ENCODE data around the gene KCTD10.
A peak's percentile ranks its signal among the peaks of the same experiment; 100 is the strongest.

KCTD10 gene, protein sequence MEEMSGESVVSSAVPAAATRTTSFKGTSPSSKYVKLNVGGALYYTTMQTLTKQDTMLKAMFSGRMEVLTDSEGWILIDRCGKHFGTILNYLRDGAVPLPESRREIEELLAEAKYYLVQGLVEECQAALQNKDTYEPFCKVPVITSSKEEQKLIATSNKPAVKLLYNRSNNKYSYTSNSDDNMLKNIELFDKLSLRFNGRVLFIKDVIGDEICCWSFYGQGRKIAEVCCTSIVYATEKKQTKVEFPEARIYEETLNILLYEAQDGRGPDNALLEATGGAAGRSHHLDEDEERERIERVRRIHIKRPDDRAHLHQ
- 28.1 reads per million, percentile 55 among the genes with 10 or more reads in this experiment for total RNA-seq

- DNase-seq = peak; percentile 83
Measured at GRCh38 chr12:109477185-109477962, at the start of gene KCTD10, which contains the start of gene UBE3B. Gene KCTD10 (minus strand): TSS chr12:109477300. CDS start chr12:109477262, 38 bp downstream. Gene UBE3B (plus strand): TSS chr12:109477634. CDS start chr12:109483552, 5,918 bp downstream.

DNA sequence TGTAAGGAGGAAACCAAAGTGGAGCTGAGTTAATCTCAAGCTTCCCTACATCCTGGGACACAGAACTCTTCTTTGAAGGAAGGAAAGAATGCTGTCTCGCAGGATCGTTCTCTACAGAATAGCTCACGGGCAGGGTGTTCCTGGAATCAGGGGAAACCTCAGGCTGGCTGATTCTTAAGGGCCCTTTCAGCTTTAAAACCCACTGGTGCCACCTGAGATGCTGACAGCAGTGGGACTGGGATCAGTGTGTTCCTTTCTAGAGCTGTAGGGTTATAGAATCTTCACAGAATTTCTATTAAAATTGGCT, 48.1 kb upstream of the KCTD10 start:
- no peak for DNase-seq

GRCh38 chr12:109524466-109525278, 47.6 kb upstream of the KCTD10 start:
- no peak for DNase-seq

GRCh38 chr12:109523504-109523903, 46.4 kb upstream of the KCTD10 start:
- DNase-seq = no peak

DNA sequence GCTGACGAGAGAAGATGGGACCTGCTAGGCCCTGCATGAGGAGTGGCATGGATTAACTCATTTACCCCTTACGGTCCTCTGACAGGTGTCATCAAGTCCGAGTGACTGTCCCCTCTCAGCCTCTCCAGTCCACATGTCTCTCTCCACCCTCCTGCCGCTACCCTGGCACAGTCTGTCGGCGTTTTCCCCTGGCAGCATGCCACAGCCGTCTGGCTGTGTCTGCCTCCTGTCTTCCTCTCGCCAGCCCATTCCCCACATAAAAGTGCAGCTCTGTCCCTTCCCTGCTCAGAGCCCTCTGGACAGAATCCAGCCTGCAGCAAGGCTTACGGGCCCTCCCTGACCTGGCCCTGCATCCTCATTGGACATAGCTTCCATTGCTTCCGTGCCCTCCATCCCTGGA, 46.0 kb upstream of the KCTD10 start:
- no peak for DNase-seq

DNA sequence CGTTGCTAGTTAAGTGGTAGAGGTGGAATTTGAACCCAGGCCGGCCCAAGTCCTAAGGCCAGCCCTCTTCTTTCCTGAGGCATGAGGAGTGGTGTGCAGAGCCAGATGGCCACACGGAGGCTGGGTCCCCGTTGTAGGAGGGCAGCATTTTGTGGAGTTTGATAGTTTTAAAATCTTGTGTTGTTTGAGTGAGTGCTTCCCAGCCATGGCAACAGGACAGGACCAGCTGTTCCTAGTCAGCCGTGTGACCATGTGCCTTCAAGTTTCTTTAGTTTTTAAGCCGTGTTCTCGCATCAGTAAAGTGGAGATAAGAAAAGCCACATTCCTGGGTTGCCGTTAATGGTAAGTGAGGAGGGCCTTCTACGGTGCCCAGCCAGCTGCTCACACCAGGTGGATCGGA, 44.7 kb upstream of the KCTD10 start:
- no peak for DNase-seq

DNA sequence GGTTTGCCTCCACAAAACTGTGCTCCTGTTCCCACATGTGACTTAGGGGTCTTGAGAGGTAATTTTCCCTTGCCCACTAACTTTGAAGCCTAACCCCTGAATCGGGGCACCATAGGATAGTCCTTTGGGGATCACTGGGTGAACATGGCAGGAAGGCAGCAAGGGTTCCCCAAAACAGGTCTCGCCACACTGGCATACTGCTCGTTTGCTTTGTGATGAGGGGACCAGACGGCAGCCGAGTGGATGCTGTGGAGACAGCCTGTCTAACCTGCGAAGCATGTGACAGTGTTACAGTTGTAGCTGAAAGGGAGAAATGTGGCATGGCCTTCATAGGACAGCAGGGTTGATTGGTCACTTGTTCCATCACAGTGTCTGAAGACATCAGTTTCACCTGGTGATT, 42.7 kb upstream of the KCTD10 start:
- no peak for DNase-seq

DNA sequence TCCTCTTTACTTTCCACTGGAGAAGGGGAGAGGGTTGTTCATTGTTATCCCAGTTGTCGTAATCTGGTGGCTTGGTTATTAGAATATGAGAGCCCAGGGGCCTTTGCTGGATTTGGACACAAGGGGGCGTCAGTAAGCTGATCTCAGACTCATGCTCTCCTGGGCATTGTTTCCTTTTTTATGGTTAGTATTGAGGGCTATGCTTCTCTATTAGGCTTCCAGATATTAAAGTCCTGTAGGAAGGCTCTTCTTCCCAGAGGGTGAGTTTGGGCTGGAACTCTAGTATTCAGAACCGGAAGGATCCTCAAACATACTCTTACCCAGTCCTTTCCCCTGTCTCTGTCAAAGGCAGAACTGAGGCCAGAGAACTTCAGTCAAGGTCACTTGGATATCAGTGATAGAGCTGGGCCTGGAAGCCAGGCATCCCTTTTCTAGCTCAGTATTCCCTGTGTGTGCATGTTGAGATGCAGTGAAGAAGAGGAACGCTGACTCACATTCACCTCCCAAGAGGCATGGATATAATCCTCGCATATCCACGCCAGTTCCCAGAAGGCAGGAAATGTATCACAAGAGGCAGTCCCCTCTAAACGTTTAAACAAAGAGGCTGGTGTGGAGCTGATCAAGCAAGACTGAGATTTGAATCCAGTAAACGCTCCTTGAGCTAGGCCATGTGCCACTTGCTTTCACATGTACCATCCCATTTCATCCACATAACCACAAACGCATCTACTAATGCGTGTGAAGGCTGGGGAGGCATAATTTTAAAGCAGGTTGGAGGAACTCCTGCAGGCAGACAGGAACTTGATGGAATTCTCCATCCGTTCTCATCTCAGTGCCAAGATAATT, 41.9 kb upstream of the KCTD10 start:
- peak; percentile 40 for DNase-seq

DNA sequence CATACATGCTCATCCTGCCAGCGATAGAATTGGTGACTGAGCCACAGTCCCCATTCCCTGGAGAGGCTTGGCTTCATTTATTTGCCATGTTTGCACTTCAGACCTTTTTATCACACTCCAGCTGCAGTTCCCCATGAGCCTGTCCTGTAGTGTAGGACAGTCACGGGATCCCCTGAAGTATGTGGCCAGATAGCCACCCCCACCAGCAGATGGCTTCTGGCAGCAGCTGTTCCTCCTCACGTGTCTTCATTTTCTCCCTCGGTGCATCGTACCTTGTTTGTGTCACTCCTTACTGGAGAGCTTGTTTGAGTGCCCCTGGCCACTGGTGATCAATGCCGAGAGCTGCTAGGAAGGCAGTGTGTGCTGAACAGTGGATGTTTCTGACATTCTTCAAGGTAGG, 40.5 kb upstream of the KCTD10 start:
- no peak for DNase-seq

- no peak for DNase-seq
Measured at GRCh38 chr12:109513977-109514376, 36.9 kb upstream of the KCTD10 start.

- no peak for DNase-seq
Measured at GRCh38 chr12:109513051-109513450, 36.0 kb upstream of the KCTD10 start.

GRCh38 chr12:109512608-109513007, 35.5 kb upstream of the KCTD10 start:
- no peak for DNase-seq

- DNase-seq = no peak
Measured at GRCh38 chr12:109510196-109510595, 33.1 kb upstream of the KCTD10 start.

DNA sequence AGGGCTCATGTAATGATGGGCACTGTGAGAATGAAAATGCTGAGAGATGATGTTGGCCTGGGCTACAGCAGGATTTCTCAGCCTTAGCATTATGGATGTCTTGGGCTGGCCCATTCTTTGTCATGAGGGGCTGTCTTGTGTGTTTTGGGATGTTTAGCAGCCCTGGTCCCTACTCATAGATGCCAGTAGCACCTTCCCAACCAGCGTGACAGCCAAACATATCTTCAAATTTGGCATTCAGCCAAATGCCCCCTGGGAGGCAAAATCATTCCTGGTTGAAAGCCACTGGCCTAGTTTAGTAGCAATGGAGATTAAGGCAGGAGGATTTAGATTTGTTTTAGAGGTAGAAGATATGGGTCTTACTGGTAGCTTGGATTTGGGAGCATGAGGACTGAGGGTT, 27.0 kb upstream of the KCTD10 start:
- DNase-seq = no peak

DNA sequence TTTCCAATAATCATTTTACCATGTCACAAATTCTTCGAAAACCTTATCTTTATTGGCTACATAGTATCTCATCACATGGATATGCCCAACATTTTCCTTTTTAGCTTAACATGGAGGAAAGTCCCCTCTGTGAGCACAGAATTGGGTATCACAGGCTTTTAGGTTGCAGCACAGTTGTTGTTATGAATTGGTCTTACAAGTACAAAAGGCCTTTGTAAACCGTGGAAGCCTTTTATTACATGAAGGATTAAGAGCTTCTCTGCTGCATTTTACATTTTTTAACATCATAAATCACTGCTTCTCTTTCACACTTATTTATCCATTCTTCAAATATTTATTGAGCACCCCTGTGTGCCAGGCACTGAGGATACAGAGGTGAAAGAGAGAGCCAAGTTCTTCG, 26.5 kb upstream of the KCTD10 start:
- DNase-seq = no peak

DNA sequence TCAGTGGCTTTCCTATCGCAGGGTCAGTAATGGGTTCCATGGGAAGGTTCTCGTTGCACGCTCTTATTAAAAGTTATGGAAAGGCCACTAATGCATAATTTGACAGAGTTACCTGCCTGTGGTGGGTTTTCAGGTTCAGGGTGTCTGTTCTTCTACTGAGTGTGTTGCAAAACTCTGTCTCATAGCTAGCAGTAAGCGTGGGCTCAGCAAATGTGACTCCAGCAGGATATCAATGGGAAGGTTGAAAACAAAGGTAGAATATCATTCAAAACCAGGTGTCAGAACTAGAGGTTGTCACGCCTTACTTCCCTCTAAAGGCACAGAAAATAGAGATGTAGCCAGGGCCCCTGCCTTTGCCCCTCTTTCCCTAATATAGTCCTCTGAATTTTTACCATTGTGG, 25.2 kb upstream of the KCTD10 start:
- no peak for DNase-seq

DNA sequence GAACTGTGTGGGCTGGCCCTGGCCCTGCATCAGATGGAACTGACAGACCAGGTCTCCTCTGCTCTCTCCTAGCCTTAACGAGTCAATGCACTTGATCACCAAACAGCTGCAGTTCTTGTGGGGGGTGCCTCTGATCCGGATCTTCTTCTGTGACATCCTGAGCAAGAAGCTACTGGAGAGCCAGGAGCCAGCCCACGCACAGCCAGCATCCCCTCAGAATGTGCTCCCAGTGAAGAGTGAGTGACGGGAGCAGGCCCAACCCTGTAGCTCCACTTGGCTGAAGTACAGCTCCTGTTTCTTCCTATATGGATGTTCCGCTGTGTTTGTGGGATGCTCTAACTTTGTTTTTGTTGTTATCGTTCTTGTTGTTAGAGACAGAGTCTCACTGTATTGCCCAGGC, 24.2 kb upstream of the KCTD10 start:
- no peak for DNase-seq

DNA sequence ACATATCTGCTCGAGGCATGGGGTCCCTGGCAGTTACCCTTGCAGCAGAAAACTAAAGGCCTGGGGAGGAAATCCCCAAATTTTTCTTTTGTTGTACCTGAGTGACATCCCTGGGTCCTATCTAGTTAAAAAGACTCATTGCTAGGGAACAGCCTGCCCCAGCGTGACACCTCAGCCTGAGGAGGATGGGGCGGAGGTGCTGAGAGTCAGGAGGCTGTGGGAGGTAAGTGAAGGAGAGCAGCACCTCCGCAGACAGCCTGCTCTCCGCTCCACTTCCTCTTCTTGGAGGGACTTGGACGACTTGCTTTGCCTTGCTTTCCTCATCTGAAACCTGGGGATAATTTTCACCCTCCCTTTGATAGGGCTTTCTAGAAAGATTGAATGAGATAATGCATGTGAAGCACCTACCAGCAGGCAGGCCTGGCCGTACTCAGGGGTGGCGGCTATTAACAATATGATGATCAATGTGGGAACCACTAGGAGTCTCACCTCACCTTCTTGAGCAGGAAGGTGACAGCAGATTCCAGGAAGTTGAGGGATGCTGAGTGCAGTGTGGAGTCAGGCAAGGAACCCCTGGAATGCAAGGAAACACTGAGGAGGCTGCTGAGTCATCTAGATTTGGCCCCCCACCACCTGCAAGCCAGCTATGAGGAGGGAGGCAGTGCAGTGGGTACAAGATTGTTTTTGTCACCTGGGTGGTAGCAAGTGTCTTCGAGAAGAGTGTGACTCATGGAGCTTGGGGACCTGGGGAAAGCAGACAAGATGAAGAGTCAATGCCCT, 23.5 kb upstream of the KCTD10 start:
- DNase-seq = no peak

DNA sequence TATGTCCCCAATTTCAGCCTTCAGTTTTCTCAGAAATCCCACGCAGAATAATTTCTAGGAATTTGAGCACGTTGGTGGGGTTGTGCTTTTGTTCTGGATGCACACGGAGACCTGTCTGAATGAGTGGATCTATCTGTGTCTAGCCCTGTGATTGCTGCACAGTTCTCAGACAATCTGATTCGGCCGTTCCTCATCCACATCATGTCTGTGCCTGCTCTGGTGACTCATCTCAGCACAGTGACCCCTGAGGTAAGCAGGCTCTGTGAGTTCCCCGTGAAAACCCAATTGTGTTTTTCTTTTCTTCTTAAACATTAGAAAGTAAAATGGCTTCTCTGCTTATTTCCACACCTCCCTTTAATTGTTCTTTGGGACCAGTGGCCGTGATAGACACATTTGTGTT, 20.6 kb upstream of the KCTD10 start:
- DNase-seq = no peak

DNA sequence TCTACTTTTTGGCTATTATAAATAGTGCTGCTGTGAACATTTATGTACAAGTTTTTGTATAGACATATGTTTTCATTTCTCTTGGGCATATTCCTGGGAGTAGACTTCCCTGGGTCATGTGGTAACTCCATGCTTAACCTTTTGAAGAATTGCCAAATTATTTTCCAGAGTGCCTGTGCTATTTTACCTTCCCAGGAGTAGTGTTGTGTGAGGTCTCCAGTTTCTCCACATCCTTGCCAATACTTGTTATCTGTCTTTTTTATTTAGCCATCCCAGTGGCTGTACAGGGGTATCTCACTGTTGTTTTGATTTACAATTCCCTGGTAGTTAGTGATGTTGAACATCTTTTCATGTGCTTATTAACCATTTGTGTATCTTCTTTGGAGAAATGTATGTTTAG, 19.2 kb upstream of the KCTD10 start:
- DNase-seq = no peak

DNA sequence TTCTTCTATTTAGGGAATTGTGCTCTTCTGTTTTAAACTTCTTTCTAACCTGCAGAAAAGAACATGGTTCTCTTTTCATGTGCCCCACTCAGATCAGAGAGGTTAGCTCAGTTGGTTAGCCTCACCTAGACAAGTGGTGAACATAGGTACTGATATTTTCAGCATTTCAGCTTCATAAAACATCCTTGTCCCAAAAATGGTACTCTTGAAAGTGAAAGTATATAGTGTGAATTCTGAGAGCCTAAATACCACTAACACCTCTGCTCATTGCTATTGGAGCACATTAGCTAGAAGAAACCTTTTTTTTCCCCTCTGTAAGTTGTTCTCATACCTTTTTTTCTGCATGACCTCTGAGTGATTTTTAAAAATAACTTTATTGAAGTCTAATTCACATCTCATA, 17.9 kb upstream of the KCTD10 start:
- no peak for DNase-seq
